Measurements from ENCODE around the gene G3BP1.
"Not testable (repeated sequence)": the region's sequence is repeated elsewhere in the genome, so short reads cannot be mapped to it uniquely, and the experiment has no call there.

Gene G3BP1

GRCh38 chr5:151755383-151755782 is 16.4 kb upstream of the G3BP1 start:
- no peak for DNase-seq (ENCODE audit: low read depth)

- DNase-seq (ENCODE audit: low read depth): no peak
Measured at GRCh38 chr5:151757233-151758140, 14.3 kb upstream of the G3BP1 start.

GRCh38 chr5:151758141-151758429 is 13.7 kb upstream of the G3BP1 start:
- no peak for DNase-seq (ENCODE audit: low read depth)

GRCh38 chr5:151758430-151759241 is 13.1 kb upstream of the G3BP1 start, which contains the start of gene ATOX1:
ATOX1 (minus strand) TSS chr5:151758631; CDS start chr5:151758551, 80 bp downstream.
- peak; percentile 76 for DNase-seq (ENCODE audit: low read depth)

- no peak for DNase-seq (ENCODE audit: low read depth)
Measured at GRCh38 chr5:151764801-151765200, 7.0 kb upstream of the G3BP1 start.

- no peak for DNase-seq (ENCODE audit: low read depth)
Measured at GRCh38 chr5:151766975-151767374, 4.8 kb upstream of the G3BP1 start.

GRCh38 chr5:151770383-151771258 is 1.1 kb upstream of the G3BP1 start:
- peak; percentile 11 for DNase-seq (ENCODE audit: low read depth)

- peak; percentile 5 for DNase-seq (ENCODE audit: low read depth)
Measured at GRCh38 chr5:151772029-151772845, 483 bp downstream of the G3BP1 start.

- DNase-seq (ENCODE audit: low read depth): no peak
Measured at GRCh38 chr5:151772846-151773561, 1.2 kb downstream of the G3BP1 start.

GRCh38 chr5:151773951-151774350 is 2.2 kb downstream of the G3BP1 start:
- DNase-seq (ENCODE audit: low read depth): no peak

- DNase-seq (ENCODE audit: low read depth): no peak
Measured at GRCh38 chr5:151775025-151775606, 3.4 kb downstream of the G3BP1 start.

- no peak for DNase-seq (ENCODE audit: low read depth)
Measured at GRCh38 chr5:151779531-151780125, 7.9 kb downstream of the G3BP1 start.

GRCh38 chr5:151780348-151780747 is 8.6 kb downstream of the G3BP1 start:
- DNase-seq (ENCODE audit: low read depth): no peak

GRCh38 chr5:151781201-151781600 is 9.4 kb downstream of the G3BP1 start:
- DNase-seq (ENCODE audit: low read depth): no peak

GRCh38 chr5:151783664-151784063 is 11.9 kb downstream of the G3BP1 start:
- DNase-seq (ENCODE audit: low read depth): not testable (repeated sequence)

- no peak for DNase-seq (ENCODE audit: low read depth)
Measured at GRCh38 chr5:151784141-151784540, 12.4 kb downstream of the G3BP1 start.

- no peak for DNase-seq (ENCODE audit: low read depth)
Measured at GRCh38 chr5:151786468-151786867, 14.7 kb downstream of the G3BP1 start.

GRCh38 chr5:151787817-151788216 is 16.1 kb downstream of the G3BP1 start:
- DNase-seq (ENCODE audit: low read depth): no peak

- DNase-seq (ENCODE audit: low read depth): no peak
Measured at GRCh38 chr5:151793358-151793757, 21.6 kb downstream of the G3BP1 start.

- no peak for DNase-seq (ENCODE audit: low read depth)
Measured at GRCh38 chr5:151795426-151795825, 23.7 kb downstream of the G3BP1 start.
